ENCODE results near the gene TTLL13. TPM values are rescaled to one million over a fixed set of nuclear protein-coding genes. Genes with fewer than 3 reads are reported as not detected.

The TTLL13 gene
- total RNA-seq, 2 experiments from 2014 or later = 0.57 to 1.3 TPM

DNA sequence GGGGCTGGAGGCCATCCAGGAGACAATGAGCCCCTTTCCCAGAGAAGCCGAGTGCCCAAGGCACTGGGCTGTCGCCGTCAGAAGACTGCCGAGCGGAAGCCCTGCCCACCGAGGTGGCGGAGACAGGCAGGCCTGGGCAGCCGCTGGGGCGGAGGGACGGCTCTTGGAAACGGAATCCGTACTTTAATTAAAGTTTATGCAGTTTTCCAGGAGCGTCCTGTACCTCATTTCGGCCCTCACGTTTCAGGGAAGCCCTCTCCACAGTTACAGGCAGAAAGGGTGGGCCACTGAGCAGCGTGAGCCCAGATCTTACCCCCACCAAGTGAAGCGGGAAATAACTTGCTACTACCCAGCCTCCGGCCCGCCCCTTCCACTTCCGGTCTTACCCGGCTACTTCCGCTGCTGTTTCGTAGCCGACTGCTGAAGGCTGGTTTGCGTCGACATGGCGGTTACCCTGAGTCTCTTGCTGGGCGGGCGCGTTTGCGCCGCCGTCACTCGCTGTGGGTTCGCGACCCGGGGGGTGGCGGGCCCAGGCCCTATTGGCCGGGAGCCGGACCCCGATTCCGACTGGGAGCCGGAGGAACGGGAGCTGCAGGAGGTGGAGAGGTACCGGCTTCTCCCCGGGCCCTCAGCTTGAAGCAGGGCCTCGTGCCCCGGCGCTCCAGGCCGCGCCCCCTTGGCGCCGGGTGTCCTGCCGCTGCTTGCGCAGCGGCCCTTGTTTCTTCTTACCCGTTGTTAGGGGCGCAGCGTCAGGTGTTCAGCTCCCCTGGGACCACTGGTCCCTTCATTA is 16.1 kb downstream of the TTLL13 start, which contains the start of gene NGRN:
NGRN (plus strand) TSS at position 402 of the 790 bp plus-strand sequence; CDS start at position 443, 41 bp downstream.
- no peaks in the 10 kb centered on the region for H3K9me2 ChIP-seq (ENCODE audit: insufficient read depth, low read length)
- BruUV-seq (replicated peaks) = no TSS peak
- peaks cover 43% of the 10 kb centered on the region for H3K79me2 ChIP-seq (ENCODE audit: insufficient read depth, low read depth, low read length)
- H2AFZ ChIP-seq (ENCODE audit: low read length) = peak within 1 kb of the TSS; percentile 78
- peak within 1 kb of the TSS; percentile 81 for H3K27ac ChIP-seq (ENCODE audit: low read depth, low read length, poor library complexity, severe bottlenecking)
- ChIA-PET CTCF (ENCODE audit: unreplicated experiment) (interaction anchor here (0.7 kb wide), 1 partner anchor 193 kb away, joined by 3 read pairs; no protein-coding TSS in a partner anchor), POLR2A (interaction anchor here (0.7 to 1.1 kb wide), 3 partner anchors 31 to 74 kb away, joined by 3 to 5 read pairs (median 4); partner anchors contain the start of gene GDPGP1)
- peaks cover 13% of the 10 kb centered on the region; the same call in 1 of the 2 replicates for H4K20me1 ChIP-seq (ENCODE audit: insufficient read depth, low read length)
- H3K4me1 ChIP-seq (ENCODE audit: insufficient read depth, low read length, poor library complexity, severe bottlenecking) = peaks cover 43% of the 10 kb centered on the region
- H3K4me2 ChIP-seq (ENCODE audit: low read length) = peak within 1 kb of the TSS; percentile 87
- TF ChIP-seq EZH2phosphoT487 (IDR thresholded peaks at IDR 0.05; ENCODE audit: borderline replicate concordance, low read depth, low read length) = no peak
- TF ChIP-seq, protein P1, sequence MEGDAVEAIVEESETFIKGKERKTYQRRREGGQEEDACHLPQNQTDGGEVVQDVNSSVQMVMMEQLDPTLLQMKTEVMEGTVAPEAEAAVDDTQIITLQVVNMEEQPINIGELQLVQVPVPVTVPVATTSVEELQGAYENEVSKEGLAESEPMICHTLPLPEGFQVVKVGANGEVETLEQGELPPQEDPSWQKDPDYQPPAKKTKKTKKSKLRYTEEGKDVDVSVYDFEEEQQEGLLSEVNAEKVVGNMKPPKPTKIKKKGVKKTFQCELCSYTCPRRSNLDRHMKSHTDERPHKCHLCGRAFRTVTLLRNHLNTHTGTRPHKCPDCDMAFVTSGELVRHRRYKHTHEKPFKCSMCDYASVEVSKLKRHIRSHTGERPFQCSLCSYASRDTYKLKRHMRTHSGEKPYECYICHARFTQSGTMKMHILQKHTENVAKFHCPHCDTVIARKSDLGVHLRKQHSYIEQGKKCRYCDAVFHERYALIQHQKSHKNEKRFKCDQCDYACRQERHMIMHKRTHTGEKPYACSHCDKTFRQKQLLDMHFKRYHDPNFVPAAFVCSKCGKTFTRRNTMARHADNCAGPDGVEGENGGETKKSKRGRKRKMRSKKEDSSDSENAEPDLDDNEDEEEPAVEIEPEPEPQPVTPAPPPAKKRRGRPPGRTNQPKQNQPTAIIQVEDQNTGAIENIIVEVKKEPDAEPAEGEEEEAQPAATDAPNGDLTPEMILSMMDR (conservative IDR thresholded peaks at IDR 0.05; ENCODE audit: low read length) = no peak
- DNase-seq (ENCODE audit: low spot score) = peak; percentile 93
- peaks cover 32% of the 10 kb centered on the region for H3K36me3 ChIP-seq (ENCODE audit: insufficient read depth, low read length)
- peak within 1 kb of the TSS; percentile 74 for H3K4me3 ChIP-seq (ENCODE audit: low read depth, low read length, poor library complexity, severe bottlenecking)
- H3K9me3 ChIP-seq (ENCODE audit: low read length) = no peaks in the 10 kb centered on the region
- intact Hi-C loops (cut with micrococcal nuclease; ENCODE audit: unreplicated experiment) = loop anchor here (1.0 to 5.0 kb wide), 3 partner anchors 31 to 667 kb away; partner anchors contain the start of genes GDPGP1 and HDDC3

DNA sequence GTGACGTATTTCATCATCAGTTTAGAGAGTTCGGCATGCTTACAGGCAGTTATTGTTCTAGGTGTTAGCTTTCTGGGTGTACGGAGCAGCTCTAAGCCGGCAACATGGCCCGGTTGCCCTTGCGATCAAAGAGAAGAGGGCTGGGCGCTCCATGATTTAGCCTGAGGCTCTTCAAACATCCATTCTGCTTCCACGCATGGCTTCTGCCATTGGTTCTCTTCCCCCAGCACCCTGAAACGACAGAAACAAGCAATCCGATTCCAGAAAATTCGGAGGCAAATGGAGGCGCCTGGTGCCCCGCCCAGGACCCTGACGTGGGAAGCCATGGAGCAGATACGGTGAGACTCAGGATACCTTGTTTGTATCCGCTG is 16.7 kb downstream of the TTLL13 start:
- Histone ChIP-seq H4K20me1 (ENCODE audit: insufficient read depth, low read length) (peaks cover 14% of the 10 kb centered on the region; the same call in 1 of the 2 replicates), H3K9me3 (ENCODE audit: low read length) (no peaks in the 10 kb centered on the region), H3K4me2 (ENCODE audit: low read length) (peak overlapping the region; percentile 87), H3K4me1 (ENCODE audit: insufficient read depth, low read length, poor library complexity, severe bottlenecking) (peaks cover 43% of the 10 kb centered on the region), H2AFZ (ENCODE audit: low read length) (peak overlapping the region; percentile 78; the same call in 1 of the 2 replicates), H3K27ac (ENCODE audit: low read depth, low read length, poor library complexity, severe bottlenecking) (peak overlapping the region; percentile 81), H3K36me3 (ENCODE audit: insufficient read depth, low read length) (peaks cover 38% of the 10 kb centered on the region), H3K79me2 (ENCODE audit: insufficient read depth, low read depth, low read length) (peaks cover 48% of the 10 kb centered on the region), H3K9me2 (ENCODE audit: insufficient read depth, low read length) (no peaks in the 10 kb centered on the region), H3K4me3 (ENCODE audit: low read depth, low read length, poor library complexity, severe bottlenecking) (peak overlapping the region; percentile 74)
- no peak for DNase-seq (ENCODE audit: low spot score)
- ChIA-PET POLR2A (interaction anchor here (0.7 to 1.1 kb wide), 3 partner anchors 32 to 74 kb away, joined by 3 to 5 read pairs (median 4); partner anchors contain the start of gene GDPGP1), CTCF (ENCODE audit: unreplicated experiment) (interaction anchor here (0.7 kb wide), 1 partner anchor 194 kb away, joined by 3 read pairs; no protein-coding TSS in a partner anchor)
- TF ChIP-seq, protein P1 (conservative IDR thresholded peaks at IDR 0.05; ENCODE audit: low read length) = no peak
- no peak for TF ChIP-seq EZH2phosphoT487 (IDR thresholded peaks at IDR 0.05; ENCODE audit: borderline replicate concordance, low read depth, low read length)
- no TSS peak for BruUV-seq (replicated peaks)
- intact Hi-C loops (cut with micrococcal nuclease; ENCODE audit: unreplicated experiment) = loop anchor here (5.0 kb wide), 1 partner anchor 666 kb away; the partner anchor contains the start of gene HDDC3

Measured in OCI-LY7 (cell line).